ENCODE results near the gene CHST9.
"Not testable (repeated sequence)": the region's sequence is repeated elsewhere in the genome, so short reads cannot be mapped to it uniquely, and the experiment has no call there.

CHST9 gene

GRCh38 chr18:27093290-27093689 is 91.8 kb downstream of the CHST9 start:
- H3K36me3 Mint-ChIP-seq; H3K9me3 Mint-ChIP-seq (ENCODE audit: low read depth); H3K27me3 Mint-ChIP-seq; H3K4me1 Mint-ChIP-seq (ENCODE audit: low read depth); H3K27ac Mint-ChIP-seq; H3K4me3 Mint-ChIP-seq: not testable (repeated sequence)

DNA sequence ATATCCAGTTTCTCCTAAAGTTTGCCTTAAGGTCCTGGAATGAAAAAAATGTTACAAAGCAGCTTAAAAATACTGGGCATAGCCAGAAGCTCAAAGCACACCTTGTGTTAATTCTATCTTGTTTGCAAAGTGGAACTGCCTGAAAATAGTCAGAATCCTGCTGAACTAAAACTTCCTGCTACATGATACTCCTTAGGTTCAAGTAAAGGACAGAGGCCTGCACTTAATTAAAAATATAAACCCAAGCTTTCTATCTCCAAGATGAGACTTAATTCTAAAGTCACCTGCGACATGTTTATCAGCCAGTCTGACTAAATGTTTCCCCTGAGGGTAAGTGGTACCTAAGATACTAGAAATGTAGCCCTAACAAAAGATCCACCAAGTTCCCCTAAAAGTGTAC is 103.4 kb downstream of the CHST9 start:
- Mint-ChIP-seq H3K27me3 (no peaks in the 10 kb centered on the region), H3K9me3 (ENCODE audit: low read depth) (peaks cover 3% of the 10 kb centered on the region), H3K27ac (no peak overlapping the region), H3K36me3 (no peaks in the 10 kb centered on the region), H3K4me1 (ENCODE audit: low read depth) (no peaks in the 10 kb centered on the region), H3K4me3 (no peak overlapping the region)

- H3K27me3 Mint-ChIP-seq: no peaks in the 10 kb centered on the region
- H3K4me1 Mint-ChIP-seq (ENCODE audit: low read depth): no peaks in the 10 kb centered on the region
- peaks cover 10% of the 10 kb centered on the region for H3K9me3 Mint-ChIP-seq (ENCODE audit: low read depth)
- H3K27ac Mint-ChIP-seq: no peak overlapping the region
- H3K4me3 Mint-ChIP-seq: no peak overlapping the region
- no peaks in the 10 kb centered on the region for H3K36me3 Mint-ChIP-seq
These were observed 109.3 kb downstream of the CHST9 start for GRCh38 chr18:27075828-27076227.

- Mint-ChIP-seq H3K4me3 (no peak overlapping the region), H3K36me3 (no peaks in the 10 kb centered on the region), H3K27ac (no peak overlapping the region), H3K9me3 (ENCODE audit: low read depth) (peaks cover 7% of the 10 kb centered on the region), H3K27me3 (no peaks in the 10 kb centered on the region), H3K4me1 (ENCODE audit: low read depth) (no peaks in the 10 kb centered on the region)
These were observed 111.7 kb downstream of the CHST9 start for GRCh38 chr18:27073404-27073830.

- H3K27ac Mint-ChIP-seq: no peak overlapping the region
- H3K27me3 Mint-ChIP-seq: no peaks in the 10 kb centered on the region
- no peak overlapping the region for H3K4me3 Mint-ChIP-seq
- H3K9me3 Mint-ChIP-seq (ENCODE audit: low read depth): no peaks in the 10 kb centered on the region
- no peaks in the 10 kb centered on the region for H3K36me3 Mint-ChIP-seq
- no peaks in the 10 kb centered on the region for H3K4me1 Mint-ChIP-seq (ENCODE audit: low read depth)
These were observed 120.4 kb downstream of the CHST9 start for GRCh38 chr18:27064673-27065072.

GRCh38 chr18:27062802-27063201 is 122.3 kb downstream of the CHST9 start:
- H3K4me3 Mint-ChIP-seq: no peak overlapping the region
- H3K9me3 Mint-ChIP-seq (ENCODE audit: low read depth): no peaks in the 10 kb centered on the region
- H3K27me3 Mint-ChIP-seq: no peaks in the 10 kb centered on the region
- H3K36me3 Mint-ChIP-seq: no peaks in the 10 kb centered on the region
- H3K4me1 Mint-ChIP-seq (ENCODE audit: low read depth): no peaks in the 10 kb centered on the region
- no peak overlapping the region for H3K27ac Mint-ChIP-seq

GRCh38 chr18:27061488-27062095 is 123.5 kb downstream of the CHST9 start:
- no peak overlapping the region for H3K4me3 Mint-ChIP-seq
- no peaks in the 10 kb centered on the region for H3K27me3 Mint-ChIP-seq
- H3K4me1 Mint-ChIP-seq (ENCODE audit: low read depth): no peaks in the 10 kb centered on the region
- no peaks in the 10 kb centered on the region for H3K36me3 Mint-ChIP-seq
- no peaks in the 10 kb centered on the region for H3K9me3 Mint-ChIP-seq (ENCODE audit: low read depth)
- no peak overlapping the region for H3K27ac Mint-ChIP-seq

DNA sequence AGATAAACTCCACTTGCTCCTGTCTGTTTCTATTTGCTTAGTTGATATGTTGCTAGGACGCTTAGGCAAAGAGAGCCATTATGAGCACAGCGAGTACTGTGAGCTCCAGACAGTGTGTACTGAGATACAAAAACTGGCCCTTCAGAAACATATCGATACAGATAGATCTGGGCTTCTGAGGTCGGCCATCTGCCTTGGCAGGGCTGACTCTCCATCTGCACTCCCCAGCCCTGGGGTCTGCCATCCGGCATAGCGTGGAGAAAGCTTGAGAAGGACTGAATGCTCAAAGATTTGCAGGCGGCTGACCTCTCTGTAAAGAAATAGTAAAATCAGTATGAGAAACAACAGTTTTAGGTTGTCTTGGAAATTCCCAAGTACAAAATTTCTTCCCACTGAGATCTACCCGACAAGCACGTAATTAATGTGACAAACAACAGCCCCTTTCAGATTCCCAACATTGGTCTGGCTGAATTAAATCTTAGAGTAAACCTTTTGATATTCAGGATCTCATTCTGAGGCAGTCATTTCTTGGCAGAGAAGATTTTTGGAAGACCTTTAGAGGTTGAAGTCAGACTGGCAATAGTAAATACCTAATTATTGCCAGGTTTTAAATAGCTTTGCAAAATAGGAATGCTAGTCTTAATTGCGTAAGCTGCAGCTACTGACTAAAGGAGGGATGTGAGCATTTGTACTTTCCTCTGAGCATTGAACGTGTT is 127.4 kb downstream of the CHST9 start:
- Mint-ChIP-seq H3K9me3 (ENCODE audit: low read depth) (peaks cover 4% of the 10 kb centered on the region), H3K27me3 (no peaks in the 10 kb centered on the region), H3K36me3 (no peaks in the 10 kb centered on the region), H3K4me1 (ENCODE audit: low read depth) (no peaks in the 10 kb centered on the region), H3K4me3 (no peak overlapping the region), H3K27ac (no peak overlapping the region)

DNA sequence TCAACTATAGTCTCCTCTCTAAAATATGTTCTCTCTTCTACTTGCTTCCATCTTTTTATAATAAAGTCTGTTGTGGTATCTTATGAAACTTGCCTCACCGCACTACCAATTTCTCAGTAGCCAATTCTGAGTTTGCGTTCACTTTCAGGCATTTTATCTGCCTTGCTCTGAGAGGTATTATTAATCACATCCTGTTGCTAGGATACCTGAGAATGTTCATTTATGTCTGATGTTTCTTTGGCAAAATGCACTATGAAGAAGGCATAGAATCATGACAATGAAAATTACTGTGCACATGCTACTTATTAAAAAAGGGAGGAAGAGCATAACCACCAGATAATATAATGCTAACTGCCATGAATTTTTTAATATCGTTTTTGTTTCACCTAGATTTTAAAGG is 130.2 kb downstream of the CHST9 start:
- Mint-ChIP-seq H3K36me3 (no peaks in the 10 kb centered on the region), H3K27me3 (no peaks in the 10 kb centered on the region), H3K9me3 (ENCODE audit: low read depth) (peaks cover 8% of the 10 kb centered on the region), H3K4me3 (no peak overlapping the region), H3K4me1 (ENCODE audit: low read depth) (no peaks in the 10 kb centered on the region), H3K27ac (no peak overlapping the region)

- Mint-ChIP-seq H3K9me3 (ENCODE audit: low read depth) (peaks cover 8% of the 10 kb centered on the region), H3K4me3 (no peak overlapping the region), H3K4me1 (ENCODE audit: low read depth) (no peaks in the 10 kb centered on the region), H3K27me3 (no peaks in the 10 kb centered on the region), H3K36me3 (no peaks in the 10 kb centered on the region), H3K27ac (no peak overlapping the region)
These were observed 135.1 kb downstream of the CHST9 start for GRCh38 chr18:27049969-27050368.

GRCh38 chr18:27045342-27045741 is 139.8 kb downstream of the CHST9 start:
- Mint-ChIP-seq H3K27ac (no peak overlapping the region), H3K27me3 (no peaks in the 10 kb centered on the region), H3K9me3 (ENCODE audit: low read depth) (no peaks in the 10 kb centered on the region), H3K36me3 (no peaks in the 10 kb centered on the region), H3K4me3 (no peak overlapping the region), H3K4me1 (ENCODE audit: low read depth) (no peaks in the 10 kb centered on the region)

GRCh38 chr18:27042177-27042576 is 142.9 kb downstream of the CHST9 start:
- Mint-ChIP-seq H3K9me3 (ENCODE audit: low read depth) (no peaks in the 10 kb centered on the region), H3K4me3 (no peak overlapping the region), H3K27ac (no peak overlapping the region), H3K36me3 (no peaks in the 10 kb centered on the region), H3K27me3 (no peaks in the 10 kb centered on the region), H3K4me1 (ENCODE audit: low read depth) (no peaks in the 10 kb centered on the region)

GRCh38 chr18:27040796-27041195 is 144.3 kb downstream of the CHST9 start:
- Mint-ChIP-seq H3K4me3 (no peak overlapping the region), H3K9me3 (ENCODE audit: low read depth) (no peaks in the 10 kb centered on the region), H3K36me3 (no peaks in the 10 kb centered on the region), H3K27me3 (no peaks in the 10 kb centered on the region), H3K27ac (no peak overlapping the region), H3K4me1 (ENCODE audit: low read depth) (no peaks in the 10 kb centered on the region)

GRCh38 chr18:27033722-27034121 is 151.4 kb downstream of the CHST9 start:
- Mint-ChIP-seq H3K27ac (no peak overlapping the region), H3K4me1 (ENCODE audit: low read depth) (no peaks in the 10 kb centered on the region), H3K9me3 (ENCODE audit: low read depth) (no peaks in the 10 kb centered on the region), H3K4me3 (no peak overlapping the region), H3K27me3 (no peaks in the 10 kb centered on the region), H3K36me3 (no peaks in the 10 kb centered on the region)

- Mint-ChIP-seq H3K4me3 (no peak overlapping the region), H3K4me1 (ENCODE audit: low read depth) (no peaks in the 10 kb centered on the region), H3K36me3 (no peaks in the 10 kb centered on the region), H3K27me3 (no peaks in the 10 kb centered on the region), H3K27ac (no peak overlapping the region), H3K9me3 (ENCODE audit: low read depth) (no peaks in the 10 kb centered on the region)
These were observed 154.7 kb downstream of the CHST9 start for GRCh38 chr18:27030421-27030820.

GRCh38 chr18:27022477-27022876 is 162.6 kb downstream of the CHST9 start:
- Mint-ChIP-seq H3K4me3 (no peak overlapping the region), H3K27me3 (no peaks in the 10 kb centered on the region), H3K36me3 (no peaks in the 10 kb centered on the region), H3K4me1 (ENCODE audit: low read depth) (no peaks in the 10 kb centered on the region), H3K9me3 (ENCODE audit: low read depth) (no peaks in the 10 kb centered on the region), H3K27ac (no peak overlapping the region)

Measured in activated naive CD8-positive, alpha-beta T cell (primary cell).